CD1c-positive myeloid dendritic cell (primary cell): ENCODE measurements around the gene TRO.

Experiments
- DNase-seq: peaks from one replicate; pipeline ENCODE4 v3.0.0-alpha.2; 2016; ENCODE audit errors: extremely low spot score

The TRO gene

GRCh38 chrX:54964766-54965497, 44.3 kb downstream of the TRO start:
- DNase-seq = no peak

GRCh38 chrX:54977387-54977786, 56.8 kb downstream of the TRO start:
- no peak for DNase-seq

- no peak for DNase-seq
Observed at GRCh38 chrX:54978448-54978847, 57.8 kb downstream of the TRO start.

- DNase-seq = no peak
Observed at GRCh38 chrX:54979432-54979831, 58.8 kb downstream of the TRO start.

GRCh38 chrX:54980334-54980733, 59.7 kb downstream of the TRO start:
- DNase-seq = peak; percentile 2
